ENCODE measurements around the gene CNIH2. TPM values are rescaled to one million over a fixed set of nuclear protein-coding genes. Genes with fewer than 3 reads are reported as not detected.
A peak's percentile ranks its signal among the peaks of the same experiment; 100 is the strongest.

CNIH2 gene
- total and polyA plus RNA-seq, 9 of the 15 experiments (the other 6 are each of a cell fraction or from before 2014, with no cell fraction given) = 0.26 to 0.89 (median 0.40) TPM; not detected in 4

DNA sequence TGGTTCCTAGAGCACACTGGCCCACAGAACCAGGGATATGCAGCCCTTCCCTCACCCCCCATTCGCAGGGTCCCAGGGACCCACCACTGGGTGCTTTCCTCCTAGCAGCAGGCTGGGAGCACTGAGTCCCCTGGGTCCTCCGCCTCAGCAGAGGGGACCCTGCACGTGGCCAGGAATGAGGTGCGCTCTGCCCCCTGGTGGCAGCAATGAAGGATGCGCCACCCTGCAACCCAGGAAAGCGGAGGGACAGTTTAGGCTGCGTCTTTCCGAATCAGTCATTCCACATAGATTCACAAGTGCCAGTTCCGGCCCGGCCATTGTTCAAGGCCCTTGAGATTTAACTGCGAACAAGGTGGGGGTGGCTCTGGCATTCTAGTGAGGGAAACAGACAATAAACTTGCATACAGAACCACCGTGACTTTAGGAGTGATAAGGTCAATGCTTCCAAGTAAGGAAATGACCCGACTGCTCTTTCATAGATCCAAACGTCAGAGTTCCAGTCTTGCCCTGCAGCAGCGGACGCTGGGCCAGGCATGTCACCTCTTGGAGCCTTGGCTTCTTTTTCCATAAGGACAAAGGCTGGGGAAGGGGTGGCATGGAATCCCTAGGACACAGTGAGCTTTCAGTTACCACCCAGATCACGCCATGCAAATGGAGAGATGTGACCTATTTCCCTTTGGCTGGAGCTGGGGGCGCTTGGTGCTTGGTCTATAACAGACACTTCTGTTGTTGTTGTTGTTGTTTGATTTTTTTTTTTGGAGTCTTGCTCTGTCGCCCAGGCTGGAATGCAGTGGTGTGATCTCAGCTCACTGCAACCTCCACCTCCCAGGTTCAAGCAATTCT is 50.5 kb downstream of the CNIH2 start (continued):
- no peak for TF ChIP-seq ZZZ3 (IDR thresholded peaks at IDR 0.05)
- TF ChIP-seq DIDO1 (tag; IDR thresholded peaks at IDR 0.05; ENCODE audit: low read depth) = no peak
- TF ChIP-seq MYC (IDR thresholded peaks at IDR 0.05; ENCODE audit: low read depth, low read length) = peak; percentile 99
- peak; percentile 67; the same call in 1 of the 2 replicates for TF ChIP-seq MYC (CRISPR knock-in tag; IDR thresholded peaks at IDR 0.05; ENCODE audit: borderline replicate concordance, low read depth)
- TF ChIP-seq, protein P1, sequence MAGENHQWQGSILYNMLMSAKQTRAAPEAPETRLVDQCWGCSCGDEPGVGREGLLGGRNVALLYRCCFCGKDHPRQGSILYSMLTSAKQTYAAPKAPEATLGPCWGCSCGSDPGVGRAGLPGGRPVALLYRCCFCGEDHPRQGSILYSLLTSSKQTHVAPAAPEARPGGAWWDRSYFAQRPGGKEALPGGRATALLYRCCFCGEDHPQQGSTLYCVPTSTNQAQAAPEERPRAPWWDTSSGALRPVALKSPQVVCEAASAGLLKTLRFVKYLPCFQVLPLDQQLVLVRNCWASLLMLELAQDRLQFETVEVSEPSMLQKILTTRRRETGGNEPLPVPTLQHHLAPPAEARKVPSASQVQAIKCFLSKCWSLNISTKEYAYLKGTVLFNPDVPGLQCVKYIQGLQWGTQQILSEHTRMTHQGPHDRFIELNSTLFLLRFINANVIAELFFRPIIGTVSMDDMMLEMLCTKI (IDR thresholded peaks at IDR 0.05; ENCODE audit: partially characterized antibody) = no peak
- TF ChIP-seq KLF6 (CRISPR knock-in tag; IDR thresholded peaks at IDR 0.05; ENCODE audit: borderline replicate concordance) = peak; percentile 46; the same call in 1 of the 2 replicates
- no peak for TF ChIP-seq NR2F6 (CRISPR knock-in tag; IDR thresholded peaks at IDR 0.05)
- TF ChIP-seq NFYB (IDR thresholded peaks at IDR 0.05; ENCODE audit: extremely low read depth, insufficient read length) = no peak
- peak; percentile 63; the same call in 1 of the 2 replicates for TF ChIP-seq RAD51 (IDR thresholded peaks at IDR 0.05; ENCODE audit: borderline replicate concordance, low read depth)
- TF ChIP-seq GABPB2 (CRISPR knock-in tag; conservative IDR thresholded peaks at IDR 0.05) = no peak
- no peak for TF ChIP-seq ZNF23 (CRISPR knock-in tag; IDR thresholded peaks at IDR 0.05)
- 0 out of 2 replicates have a peak, but pooled peaks have one; percentile 6 for TF ChIP-seq MAFK (IDR thresholded peaks at IDR 0.05; ENCODE audit: low read length)
- TF ChIP-seq SMAD1 (IDR thresholded peaks at IDR 0.05; ENCODE audit: low read depth, low read length, partially characterized antibody) = no peak
- TF ChIP-seq, protein P2, sequence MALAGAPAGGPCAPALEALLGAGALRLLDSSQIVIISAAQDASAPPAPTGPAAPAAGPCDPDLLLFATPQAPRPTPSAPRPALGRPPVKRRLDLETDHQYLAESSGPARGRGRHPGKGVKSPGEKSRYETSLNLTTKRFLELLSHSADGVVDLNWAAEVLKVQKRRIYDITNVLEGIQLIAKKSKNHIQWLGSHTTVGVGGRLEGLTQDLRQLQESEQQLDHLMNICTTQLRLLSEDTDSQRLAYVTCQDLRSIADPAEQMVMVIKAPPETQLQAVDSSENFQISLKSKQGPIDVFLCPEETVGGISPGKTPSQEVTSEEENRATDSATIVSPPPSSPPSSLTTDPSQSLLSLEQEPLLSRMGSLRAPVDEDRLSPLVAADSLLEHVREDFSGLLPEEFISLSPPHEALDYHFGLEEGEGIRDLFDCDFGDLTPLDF (CRISPR knock-in tag; IDR thresholded peaks at IDR 0.05) = no peak
- no peak for TF ChIP-seq HMGN3 (IDR thresholded peaks at IDR 0.05; ENCODE audit: borderline replicate concordance, extremely low read depth, insufficient read length, low read depth, low read length)
- TF ChIP-seq MBD2 (IDR thresholded peaks at IDR 0.05; ENCODE audit: borderline replicate concordance, low read depth) = no peak
- peak; percentile 86 to 90 for TF ChIP-seq RAD21 (CRISPR knock-in tag; conservative IDR thresholded peaks at IDR 0.05 in 1 of 2, IDR thresholded peaks at IDR 0.05 in 1 of 2)
- no peak for TF ChIP-seq XRCC3 (IDR thresholded peaks at IDR 0.05)
- TF ChIP-seq SMC3 (conservative IDR thresholded peaks at IDR 0.05; ENCODE audit: insufficient read depth, low read depth, low read length) = peak; percentile 93
- TF ChIP-seq SIRT6 (IDR thresholded peaks at IDR 0.05; ENCODE audit: low read depth, low read length) = no peak
- no peak for TF ChIP-seq ZNF77 (CRISPR knock-in tag; IDR thresholded peaks at IDR 0.05)
- peak; percentile 44; the same call in 1 of the 2 replicates for TF ChIP-seq ARID2 (IDR thresholded peaks at IDR 0.05)
- TF ChIP-seq SRSF9 (IDR thresholded peaks at IDR 0.05; ENCODE audit: borderline replicate concordance, low read depth, low read length) = no peak
- TF ChIP-seq, protein P3, sequence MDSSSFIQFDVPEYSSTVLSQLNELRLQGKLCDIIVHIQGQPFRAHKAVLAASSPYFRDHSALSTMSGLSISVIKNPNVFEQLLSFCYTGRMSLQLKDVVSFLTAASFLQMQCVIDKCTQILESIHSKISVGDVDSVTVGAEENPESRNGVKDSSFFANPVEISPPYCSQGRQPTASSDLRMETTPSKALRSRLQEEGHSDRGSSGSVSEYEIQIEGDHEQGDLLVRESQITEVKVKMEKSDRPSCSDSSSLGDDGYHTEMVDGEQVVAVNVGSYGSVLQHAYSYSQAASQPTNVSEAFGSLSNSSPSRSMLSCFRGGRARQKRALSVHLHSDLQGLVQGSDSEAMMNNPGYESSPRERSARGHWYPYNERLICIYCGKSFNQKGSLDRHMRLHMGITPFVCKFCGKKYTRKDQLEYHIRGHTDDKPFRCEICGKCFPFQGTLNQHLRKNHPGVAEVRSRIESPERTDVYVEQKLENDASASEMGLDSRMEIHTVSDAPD (CRISPR knock-in tag; IDR thresholded peaks at IDR 0.05) = no peak
- TF ChIP-seq ARNT (IDR thresholded peaks at IDR 0.05) = no peak
- peak; percentile 97 to 100 for TF ChIP-seq TEAD1 (CRISPR knock-in tag; IDR thresholded peaks at IDR 0.05)

Data from K562 (cell line).